Hematopoietic multipotent progenitor cell treated with erythropoietin and hydrocortisone succinate and interleukin-3 and kit ligand, for 6 days (in vitro differentiated cells): ENCODE data around the gene JAKMIP1.
"Not testable (repeated sequence)": the region's sequence is repeated elsewhere in the genome, so short reads cannot be mapped to it uniquely, and the experiment has no call there.

Source experiments
- DNase-seq: peaks from one replicate; pipeline ENCODE4 v3.0.0-alpha.2; 2015

JAKMIP1 gene

GRCh38 chr4:6228158-6229067 is 28.1 kb upstream of the JAKMIP1 start:
- DNase-seq: no peak

- no peak for DNase-seq
These were observed 27.2 kb upstream of the JAKMIP1 start for GRCh38 chr4:6227412-6228157.

- DNase-seq: no peak
These were observed 26.2 kb upstream of the JAKMIP1 start for GRCh38 chr4:6226506-6226905.

GRCh38 chr4:6225469-6225868 is 25.1 kb upstream of the JAKMIP1 start:
- peak; percentile 64 for DNase-seq

- DNase-seq: no peak
These were observed 24.4 kb upstream of the JAKMIP1 start for GRCh38 chr4:6224735-6225134.

- DNase-seq: no peak
These were observed 22.5 kb upstream of the JAKMIP1 start for GRCh38 chr4:6222761-6223292.

- DNase-seq: peak; percentile 7
These were observed 21.8 kb upstream of the JAKMIP1 start for GRCh38 chr4:6221851-6222760.

GRCh38 chr4:6221301-6221850 is 21.0 kb upstream of the JAKMIP1 start:
- no peak for DNase-seq

GRCh38 chr4:6217716-6218381 is 17.5 kb upstream of the JAKMIP1 start:
- peak; percentile 22 for DNase-seq

- DNase-seq: no peak
These were observed 16.2 kb upstream of the JAKMIP1 start for GRCh38 chr4:6216588-6216987.

GRCh38 chr4:6209921-6210320 is 9.6 kb upstream of the JAKMIP1 start:
- DNase-seq: no peak

GRCh38 chr4:6209291-6209690 is 8.9 kb upstream of the JAKMIP1 start:
- DNase-seq: not testable (repeated sequence)

GRCh38 chr4:6208416-6208815 is 8.1 kb upstream of the JAKMIP1 start:
- no peak for DNase-seq

- DNase-seq: no peak
These were observed 7.3 kb upstream of the JAKMIP1 start for GRCh38 chr4:6207602-6208001.

- no peak for DNase-seq
These were observed 6.5 kb upstream of the JAKMIP1 start for GRCh38 chr4:6206771-6207290.

GRCh38 chr4:6205973-6206372 is 5.6 kb upstream of the JAKMIP1 start:
- DNase-seq: no peak

- no peak for DNase-seq
These were observed 5.2 kb upstream of the JAKMIP1 start for GRCh38 chr4:6205567-6205931.

GRCh38 chr4:6204871-6205566 is 4.7 kb upstream of the JAKMIP1 start:
- no peak for DNase-seq

- DNase-seq: no peak
These were observed 3.7 kb upstream of the JAKMIP1 start for GRCh38 chr4:6204098-6204497.

GRCh38 chr4:6201580-6202091 is 1.3 kb upstream of the JAKMIP1 start:
- DNase-seq: peak; percentile 6

- no peak for DNase-seq
These were observed 593 bp upstream of the JAKMIP1 start for GRCh38 chr4:6200922-6201362.
